Astrocyte (in vitro differentiated cells and primary cell): ENCODE measurements around the gene PCSK5. TPM values are rescaled to one million over a fixed set of nuclear protein-coding genes. Genes with fewer than 3 reads are reported as not detected.

Source experiments
- DNase-seq: peaks from one replicate; pipeline ENCODE4 v3.0.0-alpha.2; 2010; ENCODE audit warnings: low read depth
- FAIRE-seq: peaks from 2 replicates; lab custom pipeline; 2011; peaks lifted over from hg19 to GRCh38; lab: Jason Lieb, UNC
- H2AFZ ChIP-seq: 2 replicates; pipeline ENCODE4 v1.6.0; 2012; ENCODE audit warnings: low read depth, low read length, inconsistent platforms
- H3K27ac ChIP-seq: 2 replicates; pipeline ENCODE4 v1.5.1; 2011; ENCODE audit warnings: low read depth, low read length, inconsistent platforms
- H3K27me3 ChIP-seq: 2 replicates; pipeline ENCODE4 v1.6.0; 2011; ENCODE audit warnings: low read length, inconsistent platforms; ENCODE audit not compliant: insufficient read depth
- H3K36me3 ChIP-seq: 2 replicates; pipeline ENCODE4 v1.5.1; 2011; ENCODE audit warnings: low read length, inconsistent platforms; ENCODE audit not compliant: insufficient read depth
- H3K4me1 ChIP-seq: 2 replicates; pipeline ENCODE4 v1.5.1; 2011; ENCODE audit warnings: low read length, inconsistent platforms; ENCODE audit not compliant: insufficient read depth
- H3K4me2 ChIP-seq: 2 replicates; pipeline ENCODE4 v1.6.0; 2012; ENCODE audit warnings: low read length, inconsistent platforms
- H3K4me3 ChIP-seq: 2 replicates; pipeline ENCODE4 v1.5.1; 2011; ENCODE audit warnings: low read depth, mild to moderate bottlenecking, low read length, inconsistent platforms; ENCODE audit not compliant: insufficient read depth
- H3K79me2 ChIP-seq: 2 replicates; pipeline ENCODE4 v1.6.0; 2012; ENCODE audit warnings: mild to moderate bottlenecking, low read length, inconsistent platforms; ENCODE audit not compliant: insufficient read depth
- H3K9ac ChIP-seq: 2 replicates; pipeline ENCODE4 v1.6.0; 2012; ENCODE audit warnings: mild to moderate bottlenecking, low read length, inconsistent platforms
- H3K9me3 ChIP-seq: 2 replicates; pipeline ENCODE4 v1.5.1; 2012; ENCODE audit warnings: low read depth, mild to moderate bottlenecking, low read length, inconsistent platforms; ENCODE audit not compliant: insufficient read depth
- H4K20me1 ChIP-seq: 2 replicates; pipeline ENCODE4 v1.6.0; 2012; ENCODE audit warnings: low read length, inconsistent platforms; ENCODE audit not compliant: insufficient read depth
- H3K27ac Mint-ChIP-seq: one replicate; pipeline ENCODE4 v1.8.0; 2021; ENCODE audit warnings: mild to moderate bottlenecking, mixed read lengths; ENCODE audit not compliant: unreplicated experiment
- H3K27me3 Mint-ChIP-seq: one replicate; pipeline ENCODE4 v1.8.0; 2021; ENCODE audit warnings: low read depth, mixed read lengths; ENCODE audit not compliant: unreplicated experiment
- H3K36me3 Mint-ChIP-seq: one replicate; pipeline ENCODE4 v1.8.0; 2021; ENCODE audit warnings: low read depth, mixed read lengths; ENCODE audit not compliant: unreplicated experiment
- H3K4me1 Mint-ChIP-seq: one replicate; pipeline ENCODE4 v1.8.0; 2021; ENCODE audit warnings: low read depth, mixed read lengths; ENCODE audit not compliant: unreplicated experiment
- H3K4me3 Mint-ChIP-seq: one replicate; pipeline ENCODE4 v1.8.0; 2021; ENCODE audit warnings: mild to moderate bottlenecking, moderate library complexity, mixed read lengths; ENCODE audit not compliant: unreplicated experiment
- H3K9me3 Mint-ChIP-seq: one replicate; pipeline ENCODE4 v1.8.0; 2021; ENCODE audit warnings: mild to moderate bottlenecking, mixed read lengths; ENCODE audit not compliant: unreplicated experiment
- CTCF ChIP-seq: IDR thresholded peaks from 2 replicates; pipeline ENCODE4 v1.5.1; 2011; ENCODE audit warnings: low read depth, mild to moderate bottlenecking, inconsistent platforms, low read length, moderate library complexity; ENCODE audit not compliant: insufficient read depth
- EZH2 ChIP-seq: IDR thresholded peaks from 2 replicates; pipeline ENCODE4 v1.6.1; 2012; ENCODE audit warnings: mild to moderate bottlenecking, low read length, inconsistent platforms; ENCODE audit not compliant: insufficient read depth
- total RNA-seq: library from RNA; stranded (reverse); gene quantifications from 2 replicates; pipeline ENCODE4 v1.2.1, GENCODE V29; 2021

PCSK5 gene
- total RNA-seq, 1 donor from 2014 or later: 13.1 TPM

- Histone ChIP-seq H3K9me3 (no peaks in the 10 kb centered on the region), H4K20me1 (no peaks in the 10 kb centered on the region), H3K27me3 (no peaks in the 10 kb centered on the region), H3K9ac (no peak overlapping the region), H3K4me2 (no peak overlapping the region), H3K4me1 (no peaks in the 10 kb centered on the region), H3K27ac (no peak overlapping the region), H3K79me2 (no peaks in the 10 kb centered on the region), H2AFZ (no peak overlapping the region), H3K4me3 (no peak overlapping the region), H3K36me3 (no peaks in the 10 kb centered on the region)
- H3K27ac Mint-ChIP-seq: no peak overlapping the region
- DNase-seq (no peak), FAIRE-seq (no peak)
- H3K4me3 Mint-ChIP-seq: no peak overlapping the region
- peaks cover 1% of the 10 kb centered on the region for H3K27me3 Mint-ChIP-seq
- peaks cover 13% of the 10 kb centered on the region for H3K36me3 Mint-ChIP-seq
- H3K4me1 Mint-ChIP-seq: peaks cover 10% of the 10 kb centered on the region
- H3K9me3 Mint-ChIP-seq: no peaks in the 10 kb centered on the region
- TF ChIP-seq EZH2: no peak
- TF ChIP-seq CTCF: no peak
Measured at GRCh38 chr9:75933982-75934381, 43.5 kb downstream of the PCSK5 start.

DNA sequence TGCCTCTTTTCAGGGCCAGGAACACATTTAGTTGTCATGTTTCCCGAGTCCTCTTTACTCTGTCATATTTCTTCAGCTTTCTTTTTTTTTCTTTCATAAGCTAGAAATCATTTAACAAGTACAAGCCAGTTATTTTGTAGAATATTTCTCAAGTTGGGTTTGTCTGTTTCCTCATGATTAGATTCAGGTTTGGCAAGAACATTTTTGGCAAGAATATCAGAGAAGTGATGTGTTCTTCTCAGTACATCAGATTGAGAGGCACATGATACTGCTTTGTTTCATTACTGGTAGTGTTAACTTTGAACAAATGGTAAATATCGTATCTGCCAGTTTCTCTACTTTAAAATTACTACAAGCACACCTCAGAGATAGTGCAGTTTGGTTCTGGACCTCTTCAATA lies 45.1 kb downstream of the PCSK5 start:
- Histone ChIP-seq H3K27ac (no peak overlapping the region), H2AFZ (no peak overlapping the region), H3K4me2 (no peak overlapping the region), H3K36me3 (no peaks in the 10 kb centered on the region), H4K20me1 (no peaks in the 10 kb centered on the region), H3K9me3 (no peaks in the 10 kb centered on the region), H3K27me3 (no peaks in the 10 kb centered on the region), H3K4me1 (no peaks in the 10 kb centered on the region), H3K4me3 (no peak overlapping the region), H3K79me2 (no peaks in the 10 kb centered on the region), H3K9ac (no peak overlapping the region)
- Mint-ChIP-seq H3K36me3 (peaks cover 12% of the 10 kb centered on the region), H3K27me3 (peaks cover 1% of the 10 kb centered on the region), H3K9me3 (no peaks in the 10 kb centered on the region), H3K4me3 (no peak overlapping the region), H3K4me1 (peaks cover 11% of the 10 kb centered on the region), H3K27ac (no peak overlapping the region)
- FAIRE-seq (no peak), DNase-seq (no peak)
- TF ChIP-seq EZH2: no peak
- no peak for TF ChIP-seq CTCF

DNA sequence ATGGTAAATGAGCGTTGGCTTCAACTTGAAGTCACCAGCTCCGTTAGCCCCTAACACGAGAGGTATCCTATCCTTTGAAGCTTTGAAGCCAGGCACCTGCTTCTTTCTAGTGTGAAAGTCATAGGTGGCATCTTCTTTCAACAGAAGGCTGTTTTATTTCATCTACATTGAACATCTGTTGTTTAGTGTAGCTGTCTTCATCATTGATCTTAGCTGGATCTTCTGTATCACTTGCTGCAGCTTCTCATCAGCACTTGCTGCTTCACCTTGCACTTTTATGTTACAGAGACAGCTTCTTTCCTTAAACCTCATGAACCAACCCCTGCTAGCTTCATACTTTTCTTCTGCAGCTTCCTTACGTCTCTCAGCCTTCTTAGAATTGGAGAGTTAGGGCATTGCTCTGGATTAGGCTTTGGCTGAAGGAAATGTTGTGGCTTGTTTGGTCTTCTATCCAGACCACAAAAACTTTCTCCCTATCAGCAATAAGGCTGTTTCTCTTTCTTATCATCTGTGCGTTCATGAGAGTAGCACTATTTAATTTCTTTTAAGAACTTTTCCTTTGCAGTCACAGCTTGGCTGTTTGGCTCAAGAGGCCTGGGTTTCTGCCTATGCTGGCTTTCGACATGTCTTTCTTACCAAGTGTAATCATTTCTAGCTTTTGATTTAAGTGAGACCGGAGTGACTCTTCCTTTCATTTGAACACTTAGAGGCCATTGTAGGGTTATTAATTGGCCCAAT lies 47.2 kb downstream of the PCSK5 start:
- peak overlapping the region; percentile 2 for H3K4me3 Mint-ChIP-seq
- H3K27ac ChIP-seq: no peak overlapping the region
- no peak overlapping the region for H2AFZ ChIP-seq
- no peak overlapping the region for H3K27ac Mint-ChIP-seq
- peaks cover 1% of the 10 kb centered on the region for H3K27me3 Mint-ChIP-seq
- H3K4me2 ChIP-seq: no peak overlapping the region
- peaks cover 11% of the 10 kb centered on the region for H3K4me1 Mint-ChIP-seq
- H3K9me3 Mint-ChIP-seq: no peaks in the 10 kb centered on the region
- H3K9ac ChIP-seq: no peak overlapping the region
- H3K36me3 Mint-ChIP-seq: peaks cover 10% of the 10 kb centered on the region
- H4K20me1 ChIP-seq: no peaks in the 10 kb centered on the region
- no peaks in the 10 kb centered on the region for H3K79me2 ChIP-seq
- H3K36me3 ChIP-seq: no peaks in the 10 kb centered on the region
- no peak overlapping the region for H3K4me3 ChIP-seq
- FAIRE-seq (no peak), DNase-seq (peak; percentile 59)
- H3K9me3 ChIP-seq: no peaks in the 10 kb centered on the region
- H3K27me3 ChIP-seq: no peaks in the 10 kb centered on the region
- TF ChIP-seq CTCF (no peak), EZH2 (no peak)
- H3K4me1 ChIP-seq: no peaks in the 10 kb centered on the region
